ENCODE measurements around the gene CPT2. TPM values are rescaled to one million over a fixed set of nuclear protein-coding genes. Genes with fewer than 3 reads are reported as not detected.

CPT2 gene
- total and polyA plus RNA-seq, 9 of the 15 experiments (the other 6 are each of a cell fraction or from before 2014, with no cell fraction given) = 7.6 to 25.1 (median 16.8) TPM

DNA sequence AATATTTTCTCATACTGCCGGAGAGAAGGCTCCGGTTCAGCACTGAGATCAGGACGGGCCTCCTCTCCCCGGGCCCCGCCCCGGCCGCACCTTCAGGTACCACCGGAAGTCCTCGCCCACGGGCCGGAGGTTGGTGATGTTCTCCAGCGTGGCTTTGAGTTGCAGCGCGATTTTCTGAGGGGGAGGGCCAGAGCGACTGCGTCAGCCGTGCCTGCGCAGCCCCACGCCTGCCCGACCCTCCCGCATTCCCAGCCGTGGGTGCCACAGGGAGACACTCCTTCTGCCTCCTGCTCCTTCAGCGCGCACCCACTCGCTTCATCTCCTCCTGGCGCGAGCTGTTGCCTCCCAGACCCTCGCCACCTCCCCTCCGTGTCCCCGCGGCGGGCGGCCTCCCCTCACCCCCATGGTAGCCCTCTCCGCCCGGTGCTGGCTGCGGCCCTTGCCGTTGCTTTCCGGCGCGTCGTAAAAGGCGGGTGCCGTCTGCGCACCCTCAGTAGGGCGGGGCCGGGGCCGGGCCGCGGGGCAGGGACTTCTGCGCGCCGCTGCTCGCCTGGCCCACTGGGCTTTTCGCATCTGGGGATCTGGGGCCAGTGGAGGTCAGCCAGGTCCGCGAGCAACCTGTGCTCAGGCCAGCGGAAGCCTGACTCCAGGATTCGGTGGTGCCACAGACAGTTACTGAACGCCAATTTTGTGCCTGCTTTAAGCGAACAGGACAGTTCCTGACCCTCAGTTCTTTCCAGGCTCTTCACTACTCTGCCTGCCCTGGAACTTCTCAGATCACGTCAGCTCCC lies 23.7 kb downstream of the CPT2 start, which contains the start of gene CZIB (continued):
- peak; percentile 91 for TF ChIP-seq GABPB1 (CRISPR knock-in tag; IDR thresholded peaks at IDR 0.05)
- TF ChIP-seq GTF2E2 (tag; IDR thresholded peaks at IDR 0.05) = peak; percentile 92; the same call in 1 of the 2 replicates
- no peak for TF ChIP-seq BRCA1 (IDR thresholded peaks at IDR 0.05)
- TF ChIP-seq BRCA1 (CRISPR knock-in tag; IDR thresholded peaks at IDR 0.05) = no peak
- TF ChIP-seq BRD9 (IDR thresholded peaks at IDR 0.05; ENCODE audit: low read depth, partially characterized antibody) = no peak
- TF ChIP-seq CAMTA2 (CRISPR knock-in tag; conservative IDR thresholded peaks at IDR 0.05) = no peak
- no peak for TF ChIP-seq ARHGAP35 (IDR thresholded peaks at IDR 0.05; ENCODE audit: partially characterized antibody)
- TF ChIP-seq ZKSCAN3 (CRISPR knock-in tag; IDR thresholded peaks at IDR 0.05) = no peak
- peak; percentile 95 to 96 for TF ChIP-seq MAZ (CRISPR knock-in tag; conservative IDR thresholded peaks at IDR 0.05 in 1 of 2, IDR thresholded peaks at IDR 0.05 in 1 of 2)
- no peak for TF ChIP-seq ZNF140 (CRISPR knock-in tag; IDR thresholded peaks at IDR 0.05)
- TF ChIP-seq, protein P1, sequence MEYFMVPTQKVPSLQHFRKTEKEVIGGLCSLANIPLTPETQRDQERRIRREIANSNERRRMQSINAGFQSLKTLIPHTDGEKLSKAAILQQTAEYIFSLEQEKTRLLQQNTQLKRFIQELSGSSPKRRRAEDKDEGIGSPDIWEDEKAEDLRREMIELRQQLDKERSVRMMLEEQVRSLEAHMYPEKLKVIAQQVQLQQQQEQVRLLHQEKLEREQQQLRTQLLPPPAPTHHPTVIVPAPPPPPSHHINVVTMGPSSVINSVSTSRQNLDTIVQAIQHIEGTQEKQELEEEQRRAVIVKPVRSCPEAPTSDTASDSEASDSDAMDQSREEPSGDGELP (CRISPR knock-in tag; IDR thresholded peaks at IDR 0.05; ENCODE audit: borderline replicate concordance) = peak; percentile 92
- no peak for TF ChIP-seq KAT8 (IDR thresholded peaks at IDR 0.05; ENCODE audit: low read depth)
- 0 out of 2 replicates have a peak, but pooled peaks have one; percentile 26 for TF ChIP-seq SMARCE1 (IDR thresholded peaks at IDR 0.05)
- peak; percentile 69 for TF ChIP-seq KLF1 (tag; IDR thresholded peaks at IDR 0.05)
- TF ChIP-seq ZNF586 (CRISPR knock-in tag; conservative IDR thresholded peaks at IDR 0.05) = no peak
- TF ChIP-seq PPARD (CRISPR knock-in tag; IDR thresholded peaks at IDR 0.05) = no peak
- no peak for TF ChIP-seq ZNF146 (CRISPR knock-in tag; IDR thresholded peaks at IDR 0.05; ENCODE audit: unreplicated experiment)
- no peak for TF ChIP-seq COPS2 (conservative IDR thresholded peaks at IDR 0.05)
- peak; percentile 72; the same call in 1 of the 2 replicates for TF ChIP-seq NR1H2 (CRISPR knock-in tag; IDR thresholded peaks at IDR 0.05)
- no peak for TF ChIP-seq ZFP30 (CRISPR knock-in tag; IDR thresholded peaks at IDR 0.05; ENCODE audit: borderline replicate concordance)
- peak; percentile 13; the same call in 1 of the 2 replicates for TF ChIP-seq ZNF24 (IDR thresholded peaks at IDR 0.05)
- TF ChIP-seq ZNF551 (CRISPR knock-in tag; IDR thresholded peaks at IDR 0.05) = no peak
- no peak for TF ChIP-seq SMARCB1 (IDR thresholded peaks at IDR 0.05; ENCODE audit: insufficient read length, low read depth)
- TF ChIP-seq, protein P2, sequence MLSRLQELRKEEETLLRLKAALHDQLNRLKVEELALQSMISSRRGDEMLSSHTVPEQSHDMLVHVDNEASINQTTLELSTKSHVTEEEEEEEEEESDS (CRISPR knock-in tag; IDR thresholded peaks at IDR 0.05) = no peak
- TF ChIP-seq TGIF2 (CRISPR knock-in tag; IDR thresholded peaks at IDR 0.05) = no peak
- TF ChIP-seq RBM15 (IDR thresholded peaks at IDR 0.05; ENCODE audit: insufficient read depth, low read length) = no peak
- TF ChIP-seq CCAR2 (IDR thresholded peaks at IDR 0.05; ENCODE audit: low read depth, low read length) = no peak
- TF ChIP-seq ZKSCAN1 (IDR thresholded peaks at IDR 0.05; ENCODE audit: low read depth, low read length) = peak; percentile 53; the same call in 1 of the 2 replicates
- TF ChIP-seq CHD4 (IDR thresholded peaks at IDR 0.05; ENCODE audit: insufficient read depth, insufficient replicate concordance, low read depth, low read length, poor library complexity, severe bottlenecking) = no peak
- TF ChIP-seq ELF1 (tag; IDR thresholded peaks at IDR 0.05) = peak; percentile 57
- TF ChIP-seq ZNF212 (CRISPR knock-in tag; IDR thresholded peaks at IDR 0.05) = no peak
